ENCODE data around the gene IFFO2.

GRCh38 chr1:18994381-18994780, 37.9 kb upstream of the IFFO2 start:
- TF ChIP-seq GATA2 (IDR thresholded peaks at IDR 0.05; ENCODE audit: low read depth, low read length) (no peak), GATA3 (IDR thresholded peaks at IDR 0.05; ENCODE audit: low read depth, low read length) (no peak)

Measured in SH-SY5Y (cell line).